B cell (primary cell): ENCODE data around the gene EIF3L. TPM values are rescaled to one million over a fixed set of nuclear protein-coding genes. Genes with fewer than 3 reads are reported as not detected.

Source experiments
- ATAC-seq: fragments of 200-7000 bp; cut with Tn5 transposase; one replicate; pipeline ENCODE4 v1.10.0; 2021; ENCODE audit warnings: low read depth, mild to moderate bottlenecking, moderate number of reproducible peaks, moderate library complexity
- CTCF ChIA-PET: fragments of 350-600 bp; sonication (Branson Sonifier 250); formaldehyde crosslinking; loops from one replicate; lab custom pipeline; 2021; ENCODE audit warnings: antibody characterized with exemption, inconsistent platforms; lab: Charles Lee
- POLR2A ChIA-PET: fragments of 350-600 bp; sonication (Branson Sonifier 250); formaldehyde crosslinking; loops from one replicate; lab custom pipeline; 2021; ENCODE audit warnings: antibody characterized with exemption; lab: Charles Lee
- DNase-seq: peaks from one replicate; pipeline ENCODE4 v3.0.0; 2013
- H2AFZ ChIP-seq: 2 replicates; pipeline ENCODE4 v1.6.1; 2012; ENCODE audit warnings: mild to moderate bottlenecking, low read depth, low read length; ENCODE audit not compliant: insufficient read depth, poor library complexity, severe bottlenecking
- H3K27ac ChIP-seq, 2 donors: 1 replicate in 1 of 2; 2 replicates in 1 of 2; pipeline ENCODE4 v1.5.1; 2012 to 2013; ENCODE audit warnings: low read length in 2 of 2, mild to moderate bottlenecking in 2 of 2, moderate library complexity in 1 of 2
- H3K27me3 ChIP-seq, 4 experiments: fragments of 200-600 bp in 1 of 4; sonication (generic) in 1 of 4; replicated peaks in 1 of 4; 1 replicate in 2 of 4; 2 replicates in 2 of 4; pipeline versions ENCODE4 v1.6.1 to v1.7.0; 2013 to 2016; ENCODE audit warnings: low read length in 3 of 4, mild to moderate bottlenecking in 2 of 4, mixed read lengths in 1 of 4, moderate library complexity in 1 of 4; ENCODE audit not compliant: insufficient read depth in 4 of 4, control insufficient read depth in 3 of 4; ENCODE audit errors: control extremely low read depth in 1 of 4
- H3K36me3 ChIP-seq, 2 experiments: replicated peaks in 1 of 2; 1 replicate in 1 of 2; 2 replicates in 1 of 2; pipeline versions ENCODE4 v1.6.1 to v1.7.1; 2013; ENCODE audit warnings: low read length in 1 of 2; ENCODE audit not compliant: insufficient read depth in 2 of 2, control insufficient read depth in 1 of 2; ENCODE audit errors: control extremely low read depth in 1 of 2, extremely low read depth in 1 of 2
- H3K4me1 ChIP-seq, 2 donors: fragments of 200-600 bp in 1 of 2; sonication (generic) in 1 of 2; 1 replicate in 1 of 2; 2 replicates in 1 of 2; pipeline versions ENCODE4 v1.5.1 to v1.6.1; 2013 to 2017; ENCODE audit warnings: low read length in 2 of 2; ENCODE audit not compliant: control insufficient read depth in 2 of 2, insufficient read depth in 2 of 2
- H3K4me2 ChIP-seq: replicated peaks from 2 replicates; pipeline ENCODE3; 2012; ENCODE audit warnings: mild to moderate bottlenecking, low read depth, low read length; ENCODE audit not compliant: poor library complexity, severe bottlenecking
- H3K4me3 ChIP-seq, 5 experiments: fragments of 200-600 bp in 1 of 5; sonication (generic) in 1 of 5; 1 replicate in 3 of 5; 2 replicates in 2 of 5; pipeline versions ENCODE4 v1.5.1 to v1.7.0; 2011 to 2016; ENCODE audit warnings: low read length in 4 of 5, mild to moderate bottlenecking in 4 of 5, low read depth in 2 of 5, control low read depth in 1 of 5, moderate library complexity in 1 of 5; ENCODE audit not compliant: insufficient read depth in 1 of 5; ENCODE audit errors: control extremely low read depth in 1 of 5, extremely low read depth in 1 of 5
- H3K79me2 ChIP-seq: fragments of 200-600 bp; sonication (generic); one replicate; pipeline ENCODE4 v1.6.0; 2016; ENCODE audit warnings: low read length; ENCODE audit not compliant: control insufficient read depth, insufficient read depth
- H3K9ac ChIP-seq: fragments of 200-600 bp; sonication (generic); 2 replicates; pipeline ENCODE4 v1.6.1; 2017; ENCODE audit warnings: mild to moderate bottlenecking, low read length, moderate library complexity
- H3K9me3 ChIP-seq, 3 donors: one replicate each; pipeline versions ENCODE4 v1.6.1 to v1.7.1; 2013; ENCODE audit warnings: low read length in 2 of 3; ENCODE audit not compliant: control insufficient read depth in 2 of 3, insufficient read depth in 1 of 3; ENCODE audit errors: control extremely low read depth in 1 of 3
- H4K20me1 ChIP-seq: 2 replicates; pipeline ENCODE4 v1.6.0; 2012; ENCODE audit warnings: mild to moderate bottlenecking, low read length; ENCODE audit not compliant: insufficient read depth, control insufficient read depth, poor library complexity, severe bottlenecking
- H3K27ac Mint-ChIP-seq: one replicate; pipeline ENCODE4 v1.8.0; 2021; ENCODE audit warnings: mixed read lengths
- H3K27me3 Mint-ChIP-seq: one replicate; pipeline ENCODE4 v1.8.0; 2021; ENCODE audit warnings: mixed read lengths
- H3K4me1 Mint-ChIP-seq: one replicate; pipeline ENCODE4 v1.8.0; 2021; ENCODE audit warnings: mixed read lengths
- H3K4me3 Mint-ChIP-seq: one replicate; pipeline ENCODE4 v1.8.0; 2021; ENCODE audit warnings: mixed read lengths
- H3K9me3 Mint-ChIP-seq: one replicate; pipeline ENCODE4 v1.8.0; 2022; ENCODE audit warnings: mixed read lengths; ENCODE audit not compliant: insufficient read depth
- CTCF ChIP-seq: fragments of 200-600 bp; IDR thresholded peaks from one replicate; pipeline ENCODE4 v1.8.0; 2022; ENCODE audit warnings: antibody characterized with exemption, mild to moderate bottlenecking
- EZH2 ChIP-seq: IDR thresholded peaks from 2 replicates; pipeline ENCODE4 v1.6.1; 2012; ENCODE audit warnings: borderline replicate concordance, low read depth, mild to moderate bottlenecking, moderate library complexity, low read length; ENCODE audit not compliant: insufficient read depth, poor library complexity, severe bottlenecking
- WGBS: methylation state at CpG from one replicate; pipeline ENCODE4 v1.1.5; 2013; ENCODE audit warnings: missing lambda C conversion rate; ENCODE audit not compliant: insufficient coverage; 5-methylcytosine and 5-hydroxymethylcytosine counted together
- intact Hi-C: fragments of 100-400 bp; cut with micrococcal nuclease; formaldehyde crosslinking; loops from one replicate; pipeline ENCODE4 v1.10.0; 2022
- polyA plus RNA-seq: library from polyadenylated mRNA; depleted of rRNA; stranded (reverse); fragments of >200 nt; gene quantifications from 2 replicates; pipeline ENCODE4 v1.2.3, GENCODE V29; 2012
- total RNA-seq, 2 donors: library from RNA; stranded (reverse); fragments of 120-200 nt in 1 of 2; gene quantifications; 1 replicate in 1 of 2; 2 replicates in 1 of 2; pipeline versions ENCODE4 v1.2.3 to v1.2.4, GENCODE V29; 2013 to 2022

The EIF3L gene
- total and polyA plus RNA-seq, 2 donors (not counting 1 experiment from before 2014, with no cell fraction given), result 430 to 560 TPM

DNA sequence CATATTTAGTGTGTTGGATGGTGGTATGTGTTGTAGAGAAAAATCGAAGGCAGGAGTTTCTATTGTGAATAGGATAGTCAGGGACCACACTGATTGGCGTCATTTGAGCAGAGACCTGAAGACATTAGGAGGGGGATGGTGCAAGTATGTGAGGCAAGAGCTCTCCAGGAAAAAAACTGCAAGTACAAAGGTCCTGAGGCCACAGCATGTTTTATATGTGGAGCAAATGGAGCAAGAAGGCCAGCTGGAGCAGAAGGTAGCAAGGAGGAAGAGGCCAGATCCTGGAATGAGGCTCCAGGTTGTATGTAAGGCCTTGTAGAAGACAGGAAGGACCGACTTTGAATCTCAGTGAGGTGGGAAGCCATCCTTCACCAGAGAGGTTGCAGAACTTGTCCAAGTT lies 42.7 kb downstream of the EIF3L start:
- no peak for ATAC-seq
- no peak overlapping the region for H2AFZ ChIP-seq
- TF ChIP-seq CTCF (no peak), EZH2 (no peak)
- H3K79me2 ChIP-seq, result no peaks in the 10 kb centered on the region
- no peak for DNase-seq
- intact Hi-C loops, result no loop called here
- POLR2A ChIA-PET, result no interaction called here
- H4K20me1 ChIP-seq, result peaks cover 6% of the 10 kb centered on the region
- H3K9ac ChIP-seq, result no peak overlapping the region
- H3K27ac ChIP-seq, result no peak overlapping the region
- no peak overlapping the region for H3K4me2 ChIP-seq
- Mint-ChIP-seq H3K27ac (no peak overlapping the region), H3K4me1 (peaks cover 10% of the 10 kb centered on the region), H3K27me3 (no peaks in the 10 kb centered on the region), H3K9me3 (no peaks in the 10 kb centered on the region), H3K4me3 (no peak overlapping the region)
- no peak overlapping the region for H3K4me3 ChIP-seq
- no peaks in the 10 kb centered on the region for H3K9me3 ChIP-seq
- no peaks in the 10 kb centered on the region for H3K27me3 ChIP-seq
- H3K4me1 ChIP-seq, result peaks cover 10 to 18% of the 10 kb centered on the region in 2 donors
- WGBS, result 97% methylated on average over 3 of the region's 3 CpGs
- CTCF ChIA-PET, result interaction anchor here (1.8 kb wide), 1 partner anchor 29 kb away, joined by 8 read pairs; no protein-coding TSS in a partner anchor
- H3K36me3 ChIP-seq, result peaks cover 2 to 35% of the 10 kb centered on the region in 2 experiments

DNA sequence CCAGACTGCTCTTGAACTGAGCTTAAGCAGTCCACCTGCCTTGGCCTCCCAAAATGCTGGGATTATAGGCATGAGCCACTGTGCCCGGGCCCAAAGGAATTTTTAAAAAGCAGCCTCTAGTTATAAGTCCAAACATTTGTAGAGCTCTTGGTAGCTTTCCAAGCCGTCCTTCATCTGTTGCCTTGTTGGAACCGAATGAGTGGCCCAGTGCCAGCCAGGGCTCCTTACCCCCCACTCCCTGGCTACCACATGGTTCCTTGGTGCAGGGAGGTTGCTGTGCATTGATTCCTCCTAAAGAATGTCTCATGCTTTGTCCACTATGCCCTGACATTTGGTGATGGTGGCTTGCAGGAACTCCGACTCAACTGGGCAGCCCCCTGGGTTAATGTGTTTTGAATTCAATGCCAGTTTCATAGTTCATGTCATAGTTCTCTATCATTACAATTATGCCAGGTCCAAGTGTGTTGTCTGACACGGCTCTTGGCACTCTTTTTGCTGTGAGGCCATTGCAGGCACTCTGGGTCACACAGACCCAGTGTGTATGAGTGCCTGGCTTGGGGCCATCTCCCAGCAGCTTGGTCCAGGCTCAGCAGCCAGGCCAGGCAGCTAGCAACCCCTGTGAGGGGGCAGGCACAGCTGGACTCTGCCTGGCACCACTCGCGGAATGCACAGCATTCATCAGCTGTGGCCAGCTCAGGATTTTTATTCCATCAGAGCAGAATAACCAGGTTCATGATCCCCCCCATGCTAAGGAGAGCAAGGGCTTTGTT lies 43.5 kb downstream of the EIF3L start:
- 92% methylated on average over 5 of the region's 7 CpGs for WGBS
- Mint-ChIP-seq H3K4me1 (peaks cover 10% of the 10 kb centered on the region), H3K9me3 (no peaks in the 10 kb centered on the region), H3K27ac (no peak overlapping the region), H3K4me3 (no peak overlapping the region), H3K27me3 (no peaks in the 10 kb centered on the region)
- ATAC-seq (no peak), DNase-seq (no peak)
- H3K27me3 ChIP-seq, result no peaks in the 10 kb centered on the region
- no peak overlapping the region for H3K4me2 ChIP-seq
- H3K4me3 ChIP-seq, result no peak overlapping the region
- CTCF ChIA-PET, result interaction anchor here (1.0 to 1.8 kb wide), 2 partner anchors 25 to 29 kb away, joined by 6 to 8 read pairs; no protein-coding TSS in a partner anchor
- POLR2A ChIA-PET, result interaction anchor here (0.5 kb wide), 1 partner anchor 13 kb away, joined by 3 read pairs; no protein-coding TSS in a partner anchor
- peaks cover under 1% of the 10 kb centered on the region for H4K20me1 ChIP-seq
- TF ChIP-seq EZH2 (no peak), CTCF (no peak)
- H2AFZ ChIP-seq, result no peak overlapping the region
- intact Hi-C loops, result no loop called here
- H3K27ac ChIP-seq, result no peak overlapping the region
- peaks cover 11 to 19% of the 10 kb centered on the region in 2 donors for H3K4me1 ChIP-seq
- H3K36me3 ChIP-seq, result peaks cover 2 to 27% of the 10 kb centered on the region in 2 experiments
- H3K9me3 ChIP-seq, result no peaks in the 10 kb centered on the region
- H3K9ac ChIP-seq, result no peak overlapping the region
- no peaks in the 10 kb centered on the region for H3K79me2 ChIP-seq
